ENCODE data around the gene F8.
"Not testable (repeated sequence)": the region's sequence is repeated elsewhere in the genome, so short reads cannot be mapped to it uniquely, and the experiment has no call there.

F8 gene

DNA sequence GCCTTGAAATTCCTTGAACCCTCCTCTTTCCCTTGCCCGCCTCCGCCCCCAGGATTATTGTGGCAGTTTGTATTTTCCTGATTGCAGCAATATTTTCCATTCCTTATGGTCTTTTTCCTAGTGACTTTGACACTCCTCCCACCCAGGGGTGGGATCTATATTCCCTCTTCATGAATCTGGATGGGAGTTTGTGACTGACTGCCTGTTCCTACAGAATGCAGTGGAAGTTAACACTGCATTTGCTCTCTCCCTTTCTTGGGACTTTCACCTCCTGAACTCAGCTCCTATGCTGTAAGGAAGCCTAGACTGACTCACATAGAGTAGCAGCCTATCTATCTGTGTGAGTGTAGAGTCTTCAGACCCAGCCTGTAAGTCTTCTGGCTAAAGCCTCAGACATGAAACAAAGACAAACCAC is 6.4 kb upstream of the F8 start:
- DNase-seq (ENCODE audit: low spot score) = no peak

DNA sequence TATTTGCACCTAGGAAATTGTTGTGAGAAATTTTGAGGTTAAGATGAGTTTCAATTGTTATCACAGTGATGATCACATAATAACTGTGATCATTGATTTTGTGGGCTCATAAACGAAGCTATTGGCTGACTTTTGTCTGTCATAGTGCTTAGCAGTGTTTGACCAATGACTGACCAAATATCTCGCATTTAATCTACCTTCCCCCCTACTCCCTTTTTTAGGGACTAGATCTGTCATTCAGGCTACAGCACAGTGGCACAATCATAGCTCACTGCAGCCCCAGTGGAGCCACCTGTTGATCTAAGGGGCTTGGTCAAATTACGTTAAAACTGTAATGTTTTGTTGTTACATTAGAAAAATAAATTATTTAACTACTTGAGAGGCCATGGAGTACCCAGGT is 5.6 kb upstream of the F8 start:
- DNase-seq (ENCODE audit: low spot score) = no peak

DNA sequence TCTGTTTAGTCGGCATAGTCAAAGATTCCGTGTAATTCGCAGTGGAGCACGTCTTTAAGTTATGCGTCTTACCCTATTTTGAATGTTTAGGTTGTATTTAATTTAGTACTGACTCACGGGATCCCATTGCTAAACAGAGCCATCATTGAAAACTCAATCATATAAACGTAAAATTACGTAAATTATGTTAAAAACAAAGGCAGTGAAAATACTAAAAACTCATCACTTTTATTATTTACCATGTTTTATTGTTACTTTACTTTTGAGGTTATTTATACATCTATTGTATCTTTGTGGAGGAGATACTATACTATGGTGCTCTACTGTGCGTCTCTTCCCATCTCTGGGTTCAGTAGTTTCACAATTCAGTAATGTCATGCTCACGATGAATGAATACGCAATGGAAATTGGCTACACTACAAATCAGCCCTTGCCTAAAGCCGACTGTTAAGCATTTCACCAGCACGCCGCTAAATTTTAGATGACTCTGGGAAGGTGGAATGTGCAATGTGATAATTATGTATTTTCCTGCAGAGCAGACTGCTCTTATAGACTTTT is 5.1 kb upstream of the F8 start:
- DNase-seq (ENCODE audit: low spot score) = no peak

DNA sequence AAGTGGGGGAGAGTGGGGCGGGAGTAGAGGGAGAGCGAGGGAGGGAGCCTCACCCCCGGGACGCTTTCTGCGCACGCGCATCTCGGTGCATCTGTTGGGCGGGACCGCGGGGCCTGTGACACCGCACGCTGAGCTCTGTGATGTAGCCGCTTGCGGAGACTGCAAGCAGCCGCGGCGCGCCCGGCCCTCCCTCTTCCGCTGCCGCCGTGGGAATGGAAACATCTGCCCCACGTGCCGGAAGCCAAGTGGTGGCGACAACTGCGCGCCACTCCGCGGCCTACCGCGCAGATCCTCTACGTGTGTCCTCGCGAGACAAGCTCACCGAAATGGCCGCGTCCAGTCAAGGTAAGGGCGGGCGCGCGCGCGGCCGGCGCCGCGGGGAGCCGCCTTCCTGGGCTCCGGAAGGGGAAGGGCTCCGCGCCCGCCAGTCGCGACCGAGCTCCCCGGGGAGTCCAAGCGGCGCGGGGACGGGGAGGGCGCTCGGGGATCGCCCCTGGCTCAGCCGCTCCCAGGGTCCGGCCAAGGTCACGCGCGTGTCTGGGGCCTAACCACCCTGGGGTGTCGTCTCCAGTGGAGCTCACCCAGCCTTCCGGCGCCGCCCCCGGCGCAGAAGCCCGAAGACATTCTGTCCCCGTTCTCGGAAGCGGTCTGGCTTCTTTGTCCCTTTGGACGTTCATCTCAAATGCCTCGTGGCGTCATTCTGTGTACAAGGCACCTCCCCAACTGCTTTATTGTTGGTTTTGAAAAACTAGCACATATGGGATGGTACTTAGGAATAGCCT is 4.4 kb upstream of the F8 start, which contains the start of gene FUNDC2:
FUNDC2 (plus strand) TSS at position 118 of the 782 bp plus-strand sequence; CDS start at position 213, 95 bp downstream.
- peak; percentile 54 for DNase-seq (ENCODE audit: low spot score)

DNA sequence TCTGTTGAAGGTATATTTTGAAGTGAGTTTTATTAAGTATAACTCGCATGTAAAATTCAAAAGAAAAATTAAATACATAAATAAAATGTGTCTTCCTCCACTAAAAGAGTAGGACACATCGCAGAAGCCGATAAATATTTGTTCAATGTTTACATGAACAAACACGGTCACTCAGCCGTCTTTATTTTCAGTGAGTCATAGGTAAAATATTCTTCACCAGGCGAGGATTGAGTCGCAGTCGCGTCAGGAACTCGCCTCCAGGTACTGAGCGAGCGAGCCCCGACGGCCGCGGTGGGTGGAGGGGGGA is 3.9 kb upstream of the F8 start:
- DNase-seq (ENCODE audit: low spot score) = no peak

DNA sequence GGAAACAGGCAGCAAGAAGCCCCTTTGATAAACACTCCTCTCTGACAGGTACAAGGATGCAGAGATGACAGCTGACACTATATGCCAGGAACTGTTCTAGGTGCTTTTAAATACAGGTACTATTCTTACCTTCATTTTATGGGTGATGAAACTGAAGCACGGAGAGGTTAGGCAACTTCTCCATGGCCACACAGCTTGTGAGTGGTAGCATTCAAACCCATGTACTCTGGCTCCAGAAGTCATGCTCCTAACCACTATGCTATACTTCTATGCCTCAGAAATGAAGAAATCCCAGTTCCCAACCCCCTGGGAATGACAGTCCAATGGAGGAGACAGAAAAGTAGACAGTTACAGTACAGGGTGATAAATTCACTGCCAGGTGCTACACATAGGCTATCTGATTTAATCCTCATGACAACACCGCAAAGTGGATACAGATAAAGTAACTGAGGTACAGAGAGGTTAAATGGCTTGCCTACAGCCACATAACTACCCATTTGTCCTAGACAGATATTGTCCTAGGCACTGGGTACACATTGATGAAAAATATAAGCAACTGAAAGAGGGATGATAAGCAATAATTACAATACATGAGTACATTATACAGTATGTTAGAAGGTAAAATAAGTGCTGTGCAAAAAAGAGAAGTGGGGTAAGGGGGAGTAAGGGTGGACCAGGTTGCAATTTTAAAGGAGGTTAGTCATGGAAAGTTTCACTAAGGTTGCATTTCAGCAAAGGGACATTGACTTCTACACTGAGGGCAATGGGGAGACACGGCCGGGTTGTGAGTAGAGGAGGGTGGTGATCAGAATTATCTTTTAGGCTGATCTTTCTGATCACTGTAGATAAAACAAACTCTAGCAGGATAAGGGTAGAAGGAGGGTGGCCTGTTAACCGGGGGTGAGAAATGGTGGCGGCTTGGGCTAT is 1.6 kb upstream of the F8 start:
- DNase-seq (ENCODE audit: low spot score) = no peak

DNA sequence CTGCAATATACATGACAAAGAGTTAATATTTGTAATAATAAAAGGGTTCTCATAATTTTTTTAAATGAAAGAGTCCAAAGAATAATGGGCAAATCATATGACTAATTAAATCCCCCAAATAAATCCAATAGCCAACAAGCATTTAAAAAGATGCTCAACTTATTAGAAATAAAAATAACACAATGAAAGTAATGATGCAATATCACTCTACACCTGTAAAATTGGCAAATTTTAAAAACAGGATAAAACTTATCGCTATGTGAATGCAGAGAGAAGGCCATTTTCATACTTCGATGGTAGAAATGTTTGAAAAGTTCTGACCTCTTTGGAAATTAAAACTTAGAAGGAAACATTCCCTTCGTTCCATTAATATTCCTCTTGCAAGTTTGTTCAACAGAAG is 1.9 kb downstream of the F8 start:
- DNase-seq (ENCODE audit: low spot score) = no peak

DNA sequence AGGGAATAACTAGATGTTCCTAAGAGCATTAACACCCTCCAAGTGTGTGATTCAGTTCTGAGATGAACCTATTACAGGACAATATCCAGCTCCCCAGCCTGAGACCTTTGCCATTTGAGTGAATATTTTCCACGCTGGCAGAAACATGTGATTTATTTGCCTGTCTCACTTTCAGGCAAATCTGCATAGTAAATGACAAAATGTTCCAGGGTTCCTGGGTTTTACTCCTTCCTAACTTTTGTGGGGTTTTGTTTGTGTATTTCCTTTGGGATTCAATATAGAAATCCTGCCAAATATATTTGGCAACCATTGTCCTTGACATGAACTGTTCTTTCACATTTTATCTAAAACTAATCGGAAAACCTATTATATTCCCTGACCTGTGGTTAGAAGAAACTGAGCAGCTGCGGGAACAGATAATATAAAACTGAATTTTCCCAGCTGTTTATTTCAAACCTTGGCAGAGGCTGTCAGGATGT is 12.5 kb downstream of the F8 start:
- DNase-seq (ENCODE audit: low spot score) = no peak

DNA sequence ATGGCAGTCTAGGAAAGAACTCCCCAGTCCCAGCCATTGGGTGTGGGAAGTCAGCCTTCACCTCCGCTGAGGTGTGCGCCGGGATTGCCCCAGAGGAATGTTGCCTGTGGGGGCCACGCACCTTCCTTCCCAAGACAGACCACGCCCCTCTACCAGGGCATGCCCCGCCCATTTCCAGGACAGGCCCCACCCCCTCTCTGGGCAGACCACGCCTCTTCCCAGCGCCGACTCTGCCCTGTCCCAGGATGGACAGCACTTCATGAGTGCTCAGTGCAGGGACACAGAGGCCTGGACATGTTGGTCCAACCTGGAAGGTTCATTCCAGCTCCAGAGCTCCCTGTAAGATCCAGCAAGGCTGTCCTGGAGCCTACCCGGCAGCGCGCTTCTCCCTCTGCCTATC is 13.9 kb downstream of the F8 start:
- not testable (repeated sequence) for DNase-seq (ENCODE audit: low spot score)

DNA sequence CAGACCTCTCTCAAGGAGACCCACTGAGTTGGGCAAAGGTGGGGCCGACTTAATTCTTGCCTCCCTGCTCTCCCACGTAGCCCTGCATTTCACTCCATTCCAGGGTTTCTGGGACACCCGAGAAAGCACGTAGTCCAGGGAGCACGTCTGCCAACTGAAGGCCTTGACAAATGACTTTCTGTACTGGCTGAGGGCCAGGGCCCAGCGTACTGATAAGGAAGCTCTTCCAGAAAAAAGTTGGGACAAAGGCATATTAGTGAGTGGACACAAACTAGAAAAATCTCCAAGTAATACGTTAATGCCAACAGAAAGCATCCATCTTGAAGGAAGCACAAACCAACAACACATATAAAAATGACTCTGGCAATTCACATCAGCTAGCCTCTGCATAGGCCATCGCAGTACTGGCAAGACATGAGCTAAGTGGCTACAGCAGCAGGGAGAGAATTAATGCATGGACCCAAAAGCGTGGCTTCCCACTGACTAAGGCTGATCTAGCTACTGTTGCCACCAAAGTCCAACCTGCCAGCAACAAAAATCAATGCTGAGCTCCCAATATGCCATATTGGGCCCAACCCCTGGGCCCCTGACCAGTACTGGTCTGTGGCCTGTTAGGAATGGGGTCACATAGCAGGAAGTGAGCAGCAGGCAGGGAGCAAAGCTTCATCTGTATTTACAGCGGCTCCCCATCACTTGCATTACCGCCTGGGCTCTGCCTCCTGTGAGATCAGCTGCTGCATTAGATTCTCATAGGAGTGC is 15.4 kb downstream of the F8 start:
- DNase-seq (ENCODE audit: low spot score) = not testable (repeated sequence)

DNA sequence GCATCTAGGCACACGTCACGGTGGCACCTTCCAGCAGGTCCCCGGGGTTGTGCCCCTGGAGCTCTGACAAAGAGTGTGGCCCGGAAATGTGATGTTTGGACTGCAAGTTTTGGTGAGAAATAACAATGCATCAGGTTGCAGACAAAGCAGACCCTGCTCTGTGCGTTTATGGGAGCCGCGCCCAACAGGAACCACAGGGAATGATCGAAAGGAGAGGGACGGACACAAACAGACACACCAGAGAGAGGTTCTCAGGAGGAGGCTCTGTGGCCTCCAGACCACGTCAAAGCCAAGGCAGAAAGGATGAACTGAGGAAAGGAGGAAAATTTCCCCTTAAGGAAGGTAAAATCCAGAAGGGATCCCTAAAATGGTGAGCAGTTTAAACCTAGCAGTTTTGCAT is 16.1 kb downstream of the F8 start:
- DNase-seq (ENCODE audit: low spot score) = not testable (repeated sequence)

DNA sequence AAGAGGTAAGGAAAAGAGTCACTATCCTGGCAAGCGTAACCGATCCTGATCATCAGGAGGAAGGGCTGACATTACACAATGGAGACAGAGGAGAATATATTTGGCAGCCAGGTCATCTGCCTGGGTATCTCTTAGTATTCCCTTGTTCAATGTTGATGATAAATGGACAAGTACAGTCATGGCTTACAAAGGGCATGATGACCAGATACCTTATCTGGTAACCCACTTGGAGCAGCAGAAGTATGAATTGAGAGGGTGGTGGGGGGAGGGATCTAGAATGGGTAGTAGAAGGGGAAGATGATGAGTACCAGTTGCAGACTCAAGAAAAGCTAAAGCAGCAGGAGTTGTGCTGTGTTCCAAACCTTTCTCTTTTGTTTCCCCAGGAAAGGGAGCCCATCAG is 17.3 kb downstream of the F8 start:
- DNase-seq (ENCODE audit: low spot score) = no peak

DNA sequence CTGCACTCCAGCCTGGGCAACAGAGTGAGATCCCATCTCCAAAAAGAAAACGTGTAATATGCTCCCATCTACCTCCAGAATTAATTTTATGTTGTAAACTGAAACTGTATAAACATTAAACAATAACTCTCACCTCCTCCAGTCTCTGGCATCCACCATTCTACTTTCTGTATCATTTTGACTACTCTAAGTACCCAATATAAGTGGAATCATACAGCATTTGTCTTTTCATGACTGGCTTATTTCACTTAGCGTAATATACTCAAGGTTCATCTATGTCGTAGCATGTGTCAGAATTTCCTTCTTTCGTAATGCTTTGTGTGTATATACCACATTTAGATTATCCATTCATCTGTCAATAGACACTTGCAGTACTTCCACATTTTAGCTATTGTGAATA is 20.6 kb downstream of the F8 start:
- DNase-seq (ENCODE audit: low spot score) = no peak

DNA sequence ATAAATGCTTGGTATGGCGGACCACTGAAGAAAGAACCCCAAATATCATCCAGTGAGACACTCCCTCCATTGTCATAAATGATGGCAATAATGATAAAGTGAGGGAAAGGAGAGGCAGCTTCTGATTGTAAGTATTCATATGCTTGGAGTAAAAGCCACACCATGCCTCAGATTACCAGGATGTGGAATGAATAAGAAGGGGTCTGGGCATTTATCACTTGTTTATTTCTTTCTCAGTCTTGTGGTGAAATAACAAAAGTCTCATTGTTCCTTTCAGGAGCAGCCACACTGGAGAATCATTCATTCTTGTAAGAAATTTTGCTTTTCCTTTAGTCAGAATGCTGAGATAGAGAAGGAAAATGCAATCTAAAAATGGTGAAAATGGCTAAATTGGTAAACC is 21.7 kb downstream of the F8 start:
- DNase-seq (ENCODE audit: low spot score) = no peak

DNA sequence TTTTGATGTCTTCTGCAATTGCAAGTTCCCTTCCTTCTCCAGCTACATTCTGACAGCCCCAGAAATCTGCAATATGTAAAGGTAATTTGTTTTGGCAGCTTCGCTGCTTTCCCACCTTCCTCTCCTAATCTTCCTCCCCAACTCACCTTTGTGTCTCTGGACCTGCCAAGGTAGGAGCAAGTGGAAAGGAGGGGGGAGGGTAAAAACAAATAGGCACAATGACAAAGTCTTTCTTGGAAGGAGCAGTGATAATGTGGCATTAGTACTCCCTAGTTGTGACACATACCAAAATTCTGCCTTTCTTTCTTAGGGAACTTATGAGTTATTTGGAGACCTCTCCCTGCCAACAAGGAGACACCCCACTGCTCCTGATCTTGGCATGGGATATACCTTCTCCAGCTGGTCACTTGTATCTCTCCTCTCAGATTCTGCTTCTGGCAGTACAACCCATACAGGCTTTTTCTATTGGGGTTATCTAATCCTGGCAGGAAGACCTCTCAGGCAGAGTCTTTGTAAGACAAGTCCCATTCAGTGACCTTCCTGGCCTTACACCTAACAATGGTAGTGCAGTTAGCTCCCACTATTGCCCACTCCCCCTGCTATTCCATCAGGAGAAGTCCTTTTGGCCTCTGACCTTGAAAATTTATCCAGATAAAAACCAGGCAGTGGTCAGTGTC is 24.2 kb downstream of the F8 start:
- no peak for DNase-seq (ENCODE audit: low spot score)

DNA sequence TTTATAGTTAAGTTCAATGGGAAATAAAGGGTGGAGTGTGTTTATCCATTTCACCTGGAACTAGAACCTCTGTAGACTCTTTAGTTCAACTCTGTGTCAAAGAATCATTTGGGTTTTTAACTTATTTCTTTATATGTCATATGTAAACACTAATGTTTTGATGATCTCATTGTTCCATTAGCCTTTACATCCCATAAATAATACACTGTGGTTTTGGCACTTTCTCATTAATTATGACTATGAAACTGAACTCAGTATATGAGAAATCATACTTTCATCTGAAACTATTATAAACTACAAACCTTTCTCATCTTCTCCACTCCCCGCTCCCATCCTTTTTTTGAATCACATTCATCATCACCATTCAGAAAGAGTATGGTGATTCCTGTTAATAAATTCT is 31.0 kb downstream of the F8 start:
- DNase-seq (ENCODE audit: low spot score) = no peak

DNA sequence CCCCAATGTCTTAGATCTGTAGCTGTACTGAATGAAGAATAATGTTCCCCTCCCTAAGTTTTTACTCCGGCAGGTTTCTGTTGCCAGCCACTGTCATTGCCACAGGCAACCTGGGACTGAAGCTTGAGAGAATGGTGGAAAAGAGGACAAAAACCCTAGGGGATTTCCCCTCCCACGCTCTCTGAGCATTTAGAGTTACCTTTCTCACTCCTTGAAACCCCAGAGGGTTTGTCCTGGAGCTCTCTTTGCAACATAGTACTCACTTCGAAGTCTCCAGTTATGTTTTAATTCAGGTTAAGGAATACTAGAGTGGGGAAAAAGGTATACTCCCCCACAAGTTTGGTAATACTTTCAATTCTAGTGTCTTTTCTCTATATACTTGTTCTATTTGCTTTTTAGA is 31.5 kb downstream of the F8 start:
- DNase-seq (ENCODE audit: low spot score) = no peak

DNA sequence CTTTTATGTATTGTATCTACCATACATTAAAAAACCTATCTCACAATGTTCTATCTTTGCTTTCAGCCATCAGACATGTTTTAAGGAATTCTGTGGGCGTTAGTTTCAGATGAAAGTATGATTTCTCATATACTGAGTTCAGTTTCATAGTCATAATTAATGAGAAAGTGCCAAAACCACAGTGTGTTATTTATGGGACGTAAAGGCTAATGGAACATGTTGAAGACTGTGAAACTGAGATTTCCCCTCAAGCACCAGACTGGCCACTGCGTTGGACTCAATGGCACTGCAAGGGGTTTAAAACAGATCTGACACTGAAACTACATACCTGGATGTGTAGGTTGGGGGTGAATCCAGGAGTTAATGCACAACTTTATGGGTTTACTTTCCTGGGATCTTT is 32.0 kb downstream of the F8 start:
- DNase-seq (ENCODE audit: low spot score) = no peak

DNA sequence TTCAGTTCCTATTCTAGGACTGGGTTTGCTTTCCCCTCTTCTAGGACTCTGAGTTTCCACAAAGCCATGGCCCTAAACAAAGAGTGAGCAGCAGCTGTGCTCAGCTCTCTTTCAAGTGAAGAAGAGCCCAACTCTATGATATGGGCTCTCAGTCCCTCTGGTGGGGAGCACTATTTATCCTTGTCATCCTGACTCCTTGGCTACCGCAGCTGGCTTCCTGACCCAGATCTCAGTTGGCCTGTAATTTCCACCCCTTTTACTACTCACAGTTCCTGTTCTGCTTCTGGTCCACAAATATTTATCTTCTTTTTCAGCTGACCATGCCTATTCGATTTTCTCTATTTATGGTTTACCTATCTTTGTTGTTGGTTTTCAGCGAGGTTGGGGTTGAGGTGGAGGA is 33.8 kb downstream of the F8 start:
- DNase-seq (ENCODE audit: low spot score) = no peak

DNA sequence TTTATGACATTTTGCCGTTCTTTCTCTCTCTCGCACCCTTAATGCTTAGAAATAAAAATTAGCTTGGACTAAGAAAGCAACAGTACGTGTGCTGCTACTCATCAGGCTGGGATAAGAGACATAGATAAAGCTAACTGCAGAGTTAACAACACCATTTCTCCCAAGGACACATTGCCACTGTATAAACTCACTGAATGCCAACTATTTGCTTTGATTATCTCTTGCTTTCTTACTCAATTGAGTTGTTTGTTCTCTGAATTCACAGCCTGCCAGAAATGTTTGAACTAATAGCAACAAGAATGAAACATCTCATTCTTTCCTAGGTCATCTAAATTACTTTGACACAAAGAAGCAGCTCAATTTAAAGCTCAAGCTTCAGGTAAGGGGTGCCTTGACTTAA is 34.6 kb downstream of the F8 start:
- no peak for DNase-seq (ENCODE audit: low spot score)

DNA sequence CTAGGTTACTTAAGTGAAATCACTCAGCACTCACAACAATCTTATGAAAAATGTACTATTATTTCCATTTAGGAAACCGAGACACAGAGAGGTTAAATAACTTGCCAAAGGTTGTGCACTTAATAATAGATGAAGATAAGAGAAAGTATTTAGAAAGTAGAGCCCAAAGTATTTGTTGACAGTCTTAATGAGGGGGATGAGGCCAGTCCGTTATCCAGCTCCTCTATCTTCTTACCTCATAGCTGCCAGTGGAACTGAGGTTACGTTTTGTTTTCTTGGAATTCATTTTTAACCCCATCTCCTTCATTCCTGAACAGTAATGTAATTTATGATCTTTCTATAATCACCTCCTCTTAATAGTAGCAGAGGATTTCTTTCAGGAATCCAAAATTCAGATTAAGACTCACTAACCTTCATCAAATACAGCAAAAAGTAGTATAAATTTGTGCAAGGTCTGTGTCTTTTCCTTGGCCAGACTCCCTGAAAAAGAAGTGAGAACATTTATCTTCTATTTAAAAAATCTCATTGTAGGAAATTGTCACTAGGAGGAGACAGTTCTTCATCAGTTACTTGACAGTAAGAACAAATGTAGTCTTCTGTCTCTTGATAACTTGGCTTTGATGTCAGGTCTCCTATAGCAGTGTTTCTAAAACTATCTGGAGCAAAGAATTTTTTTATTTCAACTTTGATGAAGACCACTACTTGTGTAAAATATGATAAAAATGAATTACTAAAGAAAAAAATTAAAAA is 35.5 kb downstream of the F8 start:
- no peak for DNase-seq (ENCODE audit: low spot score)

All from HuH-7.5 (cell line).